Fibroblast of skin of abdomen (primary cell): Measurements from ENCODE around the gene IL1F10.
A peak's percentile ranks its signal among the peaks of the same experiment; 100 is the strongest.
"Not testable (repeated sequence)": the region's sequence is repeated elsewhere in the genome, so short reads cannot be mapped to it uniquely, and the experiment has no call there.

Source experiments
- DNase-seq: peaks from one replicate; pipeline ENCODE4 v3.0.0-alpha.2; 2013

IL1F10 gene

DNA sequence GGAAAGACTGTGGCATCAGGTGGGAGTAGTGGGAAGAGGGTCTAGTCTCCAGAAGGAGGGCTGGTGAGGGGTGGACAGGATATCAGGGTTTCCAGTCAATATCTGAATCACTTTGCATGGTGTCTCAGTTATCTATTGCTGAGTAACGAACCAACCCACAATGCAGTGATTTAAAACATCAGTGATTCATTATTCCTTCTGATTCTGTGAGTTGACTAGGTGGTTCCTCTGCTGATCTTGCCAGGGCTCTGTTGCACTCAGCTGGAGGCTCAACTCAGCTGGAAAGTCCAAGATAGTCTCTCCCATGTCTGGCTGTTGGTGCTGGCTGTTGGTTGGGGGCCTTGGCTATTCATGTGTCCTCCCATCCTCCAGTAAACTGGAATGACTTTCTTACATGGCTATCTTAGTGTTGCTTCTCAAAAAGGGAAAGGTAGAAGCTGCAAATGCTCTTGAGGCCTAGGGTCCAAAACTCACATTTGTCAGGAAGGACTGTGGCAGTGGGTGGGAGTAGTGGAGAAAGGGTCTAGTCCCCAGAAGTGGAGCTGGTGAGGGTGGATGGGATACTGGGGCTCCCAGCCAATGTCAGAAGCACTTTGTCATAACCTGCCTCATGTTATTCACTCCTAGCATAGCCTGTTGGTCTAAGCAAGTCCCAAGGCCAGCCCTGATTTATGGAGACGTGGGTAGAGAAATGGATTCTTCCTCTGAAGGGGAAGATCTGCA, 13.9 kb downstream of the IL1F10 start:
- DNase-seq: no peak

DNA sequence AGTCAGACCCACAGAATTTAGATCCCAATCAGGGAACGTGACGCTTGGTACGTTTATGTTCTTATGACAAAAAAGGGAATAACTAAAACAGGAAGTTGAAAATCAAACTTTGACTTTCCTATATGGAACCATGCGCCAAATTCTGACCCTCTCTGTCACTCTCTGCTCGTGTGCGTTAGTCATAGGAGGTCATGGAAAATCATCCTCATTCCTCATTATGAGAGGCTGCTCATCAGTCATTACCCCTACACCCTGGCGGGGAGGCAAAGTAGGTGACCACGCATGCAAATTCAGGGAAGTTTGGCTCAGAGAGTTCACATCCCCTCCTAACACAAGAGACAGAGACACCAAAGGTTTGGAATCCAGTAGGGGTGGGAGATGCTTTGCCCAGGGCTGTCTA, 15.5 kb downstream of the IL1F10 start:
- DNase-seq: no peak

GRCh38 chr2:113084249-113085000, 16.7 kb downstream of the IL1F10 start:
- no peak for DNase-seq

GRCh38 chr2:113085542-113085941, 17.8 kb downstream of the IL1F10 start:
- no peak for DNase-seq

GRCh38 chr2:113088213-113088992, 20.6 kb downstream of the IL1F10 start:
- DNase-seq: no peak

DNA sequence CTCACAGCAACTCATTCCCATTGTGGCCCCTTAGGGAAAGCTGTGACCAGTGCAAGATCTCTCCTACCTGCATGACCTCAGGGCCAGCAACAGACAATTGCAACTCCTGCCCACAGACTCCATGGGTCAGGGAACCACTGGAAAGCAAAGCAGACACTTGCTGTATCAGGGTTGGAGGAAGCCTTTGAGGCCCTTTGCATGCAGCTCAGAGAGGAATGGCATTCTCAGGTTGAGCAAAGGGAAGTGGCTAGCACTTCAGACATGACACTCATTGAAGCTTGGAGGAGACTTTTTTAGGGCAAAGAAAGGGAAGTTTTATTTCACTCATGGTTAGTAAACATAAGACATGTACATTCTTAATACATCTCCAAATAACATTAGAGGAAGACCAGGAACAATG, 22.1 kb downstream of the IL1F10 start:
- DNase-seq: no peak

GRCh38 chr2:113091231-113091896, 23.6 kb downstream of the IL1F10 start:
- DNase-seq: no peak

DNA sequence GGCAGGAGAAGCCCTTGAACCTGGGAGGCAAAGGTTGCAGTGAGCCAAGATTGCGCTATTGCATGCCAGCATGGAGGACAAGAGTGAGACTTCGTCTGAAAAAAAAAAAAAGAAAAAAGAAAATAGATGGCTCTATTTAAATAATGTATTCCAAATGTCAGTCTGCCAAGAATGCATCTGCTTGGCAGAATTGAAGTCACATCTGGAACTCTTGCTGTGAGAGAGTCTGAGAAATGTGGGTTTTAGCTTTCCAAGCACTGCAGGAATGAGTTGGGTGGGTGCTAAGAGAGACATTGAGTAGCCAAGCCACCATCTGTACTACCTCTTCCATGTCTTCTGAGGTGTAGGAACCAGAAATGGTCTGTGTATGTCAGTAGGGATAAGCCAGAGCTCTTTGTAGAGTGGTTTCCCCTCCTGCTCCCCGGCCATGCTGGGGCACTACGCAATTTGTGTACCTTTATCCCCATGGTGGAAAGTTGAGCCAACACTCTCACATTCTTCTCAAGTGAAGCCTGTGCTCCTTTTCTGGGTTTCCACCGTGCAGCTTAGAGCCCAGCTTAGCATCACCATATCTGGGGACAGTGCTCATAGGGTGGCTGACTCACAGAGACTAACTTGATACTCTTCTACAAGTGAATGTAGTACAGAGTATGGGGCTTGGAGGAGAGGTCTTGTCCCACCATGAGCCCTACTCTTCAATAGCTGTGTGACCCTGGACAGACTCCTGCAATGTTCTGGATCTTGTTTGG, 25.3 kb downstream of the IL1F10 start:
- no peak for DNase-seq

- no peak for DNase-seq
These were observed 25.8 kb downstream of the IL1F10 start for GRCh38 chr2:113093613-113093977.

GRCh38 chr2:113096306-113096705, 28.5 kb downstream of the IL1F10 start:
- not testable (repeated sequence) for DNase-seq

GRCh38 chr2:113096842-113097618, 29.3 kb downstream of the IL1F10 start:
- not testable (repeated sequence) for DNase-seq

GRCh38 chr2:113098041-113098440, 30.3 kb downstream of the IL1F10 start:
- no peak for DNase-seq

DNA sequence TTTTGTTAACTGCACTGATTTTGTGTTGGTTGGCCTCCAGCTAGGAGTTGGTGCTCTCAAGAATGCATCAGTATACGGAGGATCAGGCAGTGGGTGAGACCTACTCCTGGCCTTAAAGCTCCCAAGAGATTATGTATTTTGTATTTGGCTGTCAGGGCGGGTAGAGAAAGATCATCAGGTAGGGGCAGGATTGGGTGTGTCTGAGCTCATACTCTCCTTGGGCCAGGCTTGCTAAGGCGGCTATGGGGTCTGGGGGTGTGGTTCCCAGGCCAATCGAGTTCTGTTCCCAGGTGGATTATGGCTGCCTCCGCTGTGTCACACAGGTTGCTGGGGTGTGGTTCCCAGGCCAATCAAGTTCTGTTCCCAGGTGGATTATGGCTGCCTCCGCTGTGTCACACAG, 30.8 kb downstream of the IL1F10 start:
- DNase-seq: no peak

DNA sequence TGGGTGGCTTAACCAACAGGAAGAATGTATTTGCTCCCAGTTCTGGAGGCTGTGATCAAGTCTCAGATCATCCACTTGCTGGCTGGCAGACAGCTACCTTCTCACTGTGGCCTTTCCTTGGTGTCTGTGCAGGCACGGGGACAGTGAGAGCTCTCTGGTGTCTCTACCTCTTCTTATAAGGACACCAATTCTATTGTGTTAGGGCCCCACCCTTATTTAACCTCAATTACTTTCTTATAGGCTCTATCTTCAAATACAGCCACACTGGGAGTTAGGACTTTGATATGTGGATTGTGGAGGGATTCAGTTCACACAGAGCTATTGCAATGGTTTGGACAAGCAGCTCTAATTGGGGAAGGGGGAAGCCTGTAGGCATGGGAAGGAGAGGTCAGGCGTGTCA, 34.4 kb downstream of the IL1F10 start:
- DNase-seq: no peak

- no peak for DNase-seq
These were observed 35.5 kb downstream of the IL1F10 start for GRCh38 chr2:113103277-113103676.

DNA sequence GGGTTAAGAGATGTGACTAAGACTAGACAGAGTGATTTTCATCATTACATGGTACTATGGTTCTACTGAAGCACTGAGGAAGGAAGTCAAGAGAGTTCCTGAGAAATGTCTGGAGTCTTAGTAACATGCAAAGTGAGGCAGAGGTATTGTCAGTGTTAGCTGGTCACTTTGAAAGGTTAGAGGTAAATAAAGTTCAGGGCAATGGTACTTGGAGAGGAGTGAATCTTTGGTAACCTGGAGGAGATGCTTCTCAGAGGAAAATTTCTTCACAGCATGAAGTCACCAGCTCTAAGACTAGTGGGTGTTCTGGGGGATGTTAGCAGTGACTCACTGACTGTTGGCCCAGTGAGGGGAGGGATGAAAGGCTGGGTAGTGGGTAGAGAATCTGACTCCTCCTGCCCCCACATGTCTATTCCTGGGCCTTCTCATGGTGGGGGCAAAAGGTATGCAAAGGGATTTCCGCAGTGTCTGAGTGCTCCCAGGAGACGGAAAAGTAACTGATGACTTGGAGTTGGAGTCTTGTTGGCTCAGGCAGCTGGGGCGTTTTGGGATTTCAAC, 36.4 kb downstream of the IL1F10 start:
- DNase-seq: peak; percentile 18

DNA sequence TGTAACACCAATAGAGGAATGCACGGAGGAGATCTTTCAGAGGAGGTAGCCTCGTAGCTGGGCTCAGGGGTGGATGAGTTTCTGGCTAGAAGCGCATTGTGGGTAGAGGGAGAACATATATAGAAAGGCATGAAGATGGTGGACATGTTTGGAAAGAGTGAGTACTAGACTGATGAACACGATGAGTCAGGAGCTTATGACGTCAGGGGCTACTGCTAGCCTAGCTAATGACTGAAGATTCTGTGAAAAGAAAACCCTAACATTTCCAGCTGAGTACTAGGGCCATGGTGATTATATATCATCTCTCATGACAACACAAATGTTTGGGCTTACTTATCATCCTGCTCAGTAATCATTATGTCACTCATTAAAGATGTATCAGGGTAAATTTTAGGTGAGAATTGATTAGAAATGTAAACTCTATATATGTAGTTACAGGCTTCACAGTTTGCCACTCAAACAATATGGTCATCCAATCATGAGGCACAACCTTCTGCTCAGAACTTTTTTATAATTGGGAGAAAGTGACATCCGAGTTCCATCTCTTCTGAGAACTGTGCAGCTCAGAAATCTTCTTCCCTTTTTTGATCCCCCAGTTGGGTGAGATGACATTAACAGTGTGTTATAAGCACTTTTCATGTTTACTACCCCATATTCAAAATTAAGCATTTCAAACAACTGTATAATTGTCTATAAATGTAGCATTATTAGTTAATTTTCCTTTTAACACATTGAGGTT, 37.4 kb downstream of the IL1F10 start:
- DNase-seq: peak; percentile 48

DNA sequence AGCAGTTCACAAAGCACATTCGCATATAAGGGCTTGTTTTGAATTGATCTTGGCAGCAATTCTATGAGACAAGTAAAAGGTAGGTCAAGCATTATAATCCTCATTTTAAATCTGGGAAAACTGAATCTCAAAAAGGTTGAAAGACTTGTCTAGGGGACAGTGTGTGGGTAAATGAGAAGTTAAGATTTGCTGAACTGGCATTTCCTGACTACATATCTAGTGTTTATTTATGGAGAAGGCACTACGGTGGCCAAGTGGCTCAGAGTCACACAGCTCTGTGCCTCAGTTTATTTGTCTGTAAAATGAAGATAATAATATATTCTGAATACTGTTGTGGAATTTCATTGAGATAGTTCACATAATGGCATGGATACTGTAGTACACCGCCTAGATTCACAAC, 43.4 kb downstream of the IL1F10 start:
- DNase-seq: no peak

DNA sequence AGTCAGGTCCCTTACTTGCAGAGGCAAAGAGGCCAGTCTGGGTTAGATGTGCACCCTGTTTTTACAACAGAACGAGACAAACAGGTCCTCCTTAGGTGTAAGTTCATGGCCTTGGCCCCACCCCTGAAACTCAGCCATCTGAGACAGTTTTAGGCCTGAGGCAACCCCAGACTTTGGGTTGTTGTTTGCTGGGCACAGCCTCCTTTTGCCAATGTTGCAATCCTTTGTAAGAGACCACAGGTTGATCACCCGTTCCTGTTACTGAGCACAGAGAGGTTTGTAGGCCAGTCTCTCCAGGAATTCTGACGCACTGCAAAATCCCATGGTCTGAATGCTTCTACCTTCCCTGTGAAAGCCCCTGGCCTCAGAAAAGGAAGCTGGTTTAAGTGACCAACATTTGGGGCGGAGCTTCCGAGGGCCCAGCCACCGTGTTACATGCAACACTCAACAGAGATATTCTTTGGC, 44.1 kb downstream of the IL1F10 start:
- DNase-seq: no peak

GRCh38 chr2:113112441-113112840, 44.7 kb downstream of the IL1F10 start:
- DNase-seq: no peak
